Gastrocnemius medialis (tissue), 4 donors: ENCODE data around the gene AHCYL1. TPM values are rescaled to one million over a fixed set of nuclear protein-coding genes. Genes with fewer than 3 reads are reported as not detected.
A peak's percentile ranks its signal among the peaks of the same experiment; 100 is the strongest.

Experiments
- ATAC-seq, 2 donors: fragments of 150-250 bp; one replicate each; pipeline ENCODE4 v1.9.1; 2016
- DNase-seq, 2 donors: peaks; one replicate each; pipeline ENCODE4 v3.0.0-alpha.2; 2019
- H3K27ac ChIP-seq, 4 donors: fragments of 200-600 bp; sonication (generic); 1 replicate in 1 of 4; 2 replicates in 3 of 4; pipeline ENCODE4 v1.5.1; 2016 to 2018; ENCODE audit warnings: mild to moderate bottlenecking in 2 of 4, moderate library complexity in 1 of 4
- H3K27me3 ChIP-seq, 3 donors: fragments of 200-600 bp; sonication (generic) in 2 of 3; 1 replicate in 1 of 3; 2 replicates in 2 of 3; pipeline versions ENCODE4 v1.5.1 to v1.6.0; 2016 to 2019; ENCODE audit warnings: mild to moderate bottlenecking in 1 of 3, moderate library complexity in 1 of 3
- H3K36me3 ChIP-seq, 2 donors: fragments of 200-600 bp; sonication (generic) in 1 of 2; one replicate each; pipeline ENCODE4 v1.5.1; 2017 to 2018
- H3K4me1 ChIP-seq, 2 donors: fragments of 200-600 bp; sonication (generic) in 1 of 2; one replicate each; pipeline ENCODE4 v1.5.1; 2016 to 2017; ENCODE audit warnings: mild to moderate bottlenecking in 2 of 2
- H3K4me3 ChIP-seq, 4 donors: fragments of 200-600 bp; sonication (generic) in 3 of 4; 1 replicate in 1 of 4; 2 replicates in 3 of 4; pipeline ENCODE4 v1.5.1; 2016 to 2019; ENCODE audit warnings: mild to moderate bottlenecking in 2 of 4
- H3K9me3 ChIP-seq, 3 donors: fragments of 200-600 bp; sonication (generic) in 2 of 3; 1 replicate in 1 of 3; 2 replicates in 2 of 3; pipeline ENCODE4 v1.5.1; 2016 to 2019
- POLR2A ChIP-seq, 2 donors: fragments of 450-650 bp; IDR thresholded peaks; one replicate each; pipeline ENCODE4 v1.6.1; 2017; ENCODE audit warnings: antibody characterized with exemption in 2 of 2, mild to moderate bottlenecking in 2 of 2, moderate library complexity in 2 of 2
- in situ Hi-C, 4 donors: fragments of 200-750 bp; cut with MboI; loops; one replicate each; pipeline versions ENCODE4 v1.15.0 to v1.8.0; 2017; ENCODE audit warnings: low sequenced_read_pairs in 4 of 4
- intact Hi-C: fragments of 100-400 bp; cut with DNase I; formaldehyde crosslinking; loops from one replicate; pipeline ENCODE4 v1.15.1; 2023; ENCODE audit warnings: low total_unique reads
- total RNA-seq, 4 donors: library from RNA; depleted of rRNA; stranded (reverse); fragments of >200 nt; gene quantifications; one replicate each; pipeline versions ENCODE4 v1.1.0 to v1.2.3, GENCODE V29; 2016
- TF ChIP-seq, protein P1 (sequence below), 5 experiments: fragments of 450-650 bp in 3 of 5; fragments of 200-600 bp in 2 of 5; sonication (generic) in 2 of 5; IDR thresholded peaks in 4 of 5; conservative IDR thresholded peaks in 1 of 5; 1 replicate in 4 of 5; 2 replicates in 1 of 5; pipeline ENCODE4 v1.5.1; 2016 to 2019; ENCODE audit warnings: antibody characterized with exemption in 5 of 5, mild to moderate bottlenecking in 3 of 5, moderate library complexity in 3 of 5

The AHCYL1 gene
- total RNA-seq, 4 donors from 2014 or later: 42.3 to 109 (median 69.6) TPM

DNA sequence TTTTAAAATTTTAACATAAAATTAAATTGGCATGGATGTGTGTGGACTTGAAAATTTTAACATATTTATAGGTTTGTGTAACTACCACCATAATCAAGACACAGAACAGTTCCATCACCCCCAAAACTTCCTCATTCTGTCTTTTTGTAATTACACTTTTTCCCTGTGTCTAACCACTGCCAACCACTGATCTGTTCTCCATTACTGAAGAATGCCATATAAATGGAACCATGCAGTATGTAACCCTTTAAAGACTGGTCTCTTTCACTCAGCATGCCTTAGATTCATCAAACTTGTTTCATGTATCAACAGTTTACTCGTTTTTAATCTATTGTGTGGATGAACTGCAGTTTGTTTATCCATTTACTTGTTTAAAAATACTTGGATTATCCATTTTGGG, 13.0 kb upstream of the AHCYL1 start:
- no peak overlapping the region for H3K27ac ChIP-seq
- H3K9me3 ChIP-seq: no peaks in the 10 kb centered on the region
- in situ Hi-C loops (no loop called here), intact Hi-C loops (no loop called here)
- H3K4me3 ChIP-seq: no peak overlapping the region
- H3K27me3 ChIP-seq: no peaks in the 10 kb centered on the region
- H3K4me1 ChIP-seq: no peaks in the 10 kb centered on the region
- TF ChIP-seq, protein P1, sequence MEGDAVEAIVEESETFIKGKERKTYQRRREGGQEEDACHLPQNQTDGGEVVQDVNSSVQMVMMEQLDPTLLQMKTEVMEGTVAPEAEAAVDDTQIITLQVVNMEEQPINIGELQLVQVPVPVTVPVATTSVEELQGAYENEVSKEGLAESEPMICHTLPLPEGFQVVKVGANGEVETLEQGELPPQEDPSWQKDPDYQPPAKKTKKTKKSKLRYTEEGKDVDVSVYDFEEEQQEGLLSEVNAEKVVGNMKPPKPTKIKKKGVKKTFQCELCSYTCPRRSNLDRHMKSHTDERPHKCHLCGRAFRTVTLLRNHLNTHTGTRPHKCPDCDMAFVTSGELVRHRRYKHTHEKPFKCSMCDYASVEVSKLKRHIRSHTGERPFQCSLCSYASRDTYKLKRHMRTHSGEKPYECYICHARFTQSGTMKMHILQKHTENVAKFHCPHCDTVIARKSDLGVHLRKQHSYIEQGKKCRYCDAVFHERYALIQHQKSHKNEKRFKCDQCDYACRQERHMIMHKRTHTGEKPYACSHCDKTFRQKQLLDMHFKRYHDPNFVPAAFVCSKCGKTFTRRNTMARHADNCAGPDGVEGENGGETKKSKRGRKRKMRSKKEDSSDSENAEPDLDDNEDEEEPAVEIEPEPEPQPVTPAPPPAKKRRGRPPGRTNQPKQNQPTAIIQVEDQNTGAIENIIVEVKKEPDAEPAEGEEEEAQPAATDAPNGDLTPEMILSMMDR (IDR thresholded peaks at IDR 0.05 in 4 of 5, conservative IDR thresholded peaks at IDR 0.05 in 1 of 5): no peak
- TF ChIP-seq POLR2A (IDR thresholded peaks at IDR 0.05): no peak
- DNase-seq: no peak
- H3K36me3 ChIP-seq: no peaks in the 10 kb centered on the region
- no peak for ATAC-seq

DNA sequence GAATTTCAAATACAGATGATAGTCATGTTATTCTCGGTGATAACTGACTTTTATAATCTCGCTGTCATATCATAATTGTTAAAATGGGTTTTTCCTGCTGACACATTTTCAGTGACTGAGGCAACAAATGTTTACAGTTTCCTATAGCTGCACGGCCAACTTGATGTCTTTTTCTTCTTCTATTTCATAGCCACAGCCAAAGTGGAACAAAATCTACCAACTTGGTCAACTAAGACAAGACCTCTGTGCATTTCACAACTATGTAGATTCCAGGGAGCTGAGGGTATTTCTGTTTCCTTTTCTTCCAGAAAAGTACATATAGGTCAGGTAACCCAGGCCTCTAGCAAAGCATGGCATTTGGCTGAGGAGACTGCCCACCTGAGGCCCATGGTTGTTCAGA, 10.4 kb upstream of the AHCYL1 start:
- ATAC-seq: no peak
- H3K27ac ChIP-seq: no peak overlapping the region
- H3K36me3 ChIP-seq: no peaks in the 10 kb centered on the region
- TF ChIP-seq, protein P1 (IDR thresholded peaks at IDR 0.05 in 4 of 5, conservative IDR thresholded peaks at IDR 0.05 in 1 of 5): no peak
- TF ChIP-seq POLR2A (IDR thresholded peaks at IDR 0.05): no peak
- in situ Hi-C loops (no loop called here), intact Hi-C loops (no loop called here)
- H3K4me3 ChIP-seq: no peak overlapping the region
- no peak for DNase-seq
- no peaks in the 10 kb centered on the region for H3K27me3 ChIP-seq
- H3K9me3 ChIP-seq: no peaks in the 10 kb centered on the region
- peaks cover 3 to 6% of the 10 kb centered on the region in 2 donors for H3K4me1 ChIP-seq

- no peaks in the 10 kb centered on the region for H3K36me3 ChIP-seq
- no peak overlapping the region for H3K4me3 ChIP-seq
- H3K27ac ChIP-seq: no peak overlapping the region
- ATAC-seq: peak in 1 of 2 donors; percentile 44
- no peak for DNase-seq
- no peak for TF ChIP-seq POLR2A (IDR thresholded peaks at IDR 0.05)
- TF ChIP-seq, protein P1 (IDR thresholded peaks at IDR 0.05 in 4 of 5, conservative IDR thresholded peaks at IDR 0.05 in 1 of 5): no peak
- intact Hi-C loops: no loop called here
- no peaks in the 10 kb centered on the region for H3K9me3 ChIP-seq
- in situ Hi-C loops: loop anchor here in 1 of 4 donors (5.0 kb wide), 1 partner anchor 198 kb away; no protein-coding TSS in a partner anchor
- H3K4me1 ChIP-seq: peaks cover 11 to 14% of the 10 kb centered on the region in 2 donors
- H3K27me3 ChIP-seq: no peaks in the 10 kb centered on the region
Measured at GRCh38 chr1:109975718-109976117, 8.8 kb upstream of the AHCYL1 start.

DNA sequence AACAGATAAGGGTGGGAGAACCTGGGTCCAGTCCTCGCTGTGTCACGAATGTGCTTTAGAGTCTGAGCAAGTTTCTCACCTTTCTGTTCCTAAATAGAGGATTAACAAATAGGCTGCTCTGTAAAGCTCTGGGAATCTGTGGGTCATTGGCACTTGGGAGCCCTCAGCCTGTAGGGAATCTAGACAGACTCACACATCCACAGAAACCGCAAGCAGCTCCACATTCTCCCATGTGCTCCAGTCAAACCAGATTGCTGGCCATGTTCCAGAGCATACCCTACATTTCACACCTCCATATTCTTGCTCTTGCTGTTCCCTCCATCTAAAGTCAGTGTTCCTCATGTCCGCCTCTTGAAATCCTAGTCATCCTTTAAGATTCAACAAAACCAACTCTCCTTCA, 7.8 kb upstream of the AHCYL1 start:
- in situ Hi-C loops (loop anchor here in 1 of 4 donors (5.0 kb wide), 1 partner anchor 199 kb away; no protein-coding TSS in a partner anchor), intact Hi-C loops (no loop called here)
- TF ChIP-seq, protein P1 (IDR thresholded peaks at IDR 0.05 in 4 of 5, conservative IDR thresholded peaks at IDR 0.05 in 1 of 5): no peak
- TF ChIP-seq POLR2A (IDR thresholded peaks at IDR 0.05): no peak
- Histone ChIP-seq H3K36me3 (no peaks in the 10 kb centered on the region), H3K27ac (peak overlapping the region in 3 of 4 donors; percentile 24 to 43 (median 36)), H3K4me1 (peaks cover 14 to 19% of the 10 kb centered on the region in 2 donors), H3K9me3 (no peaks in the 10 kb centered on the region), H3K4me3 (no peak overlapping the region), H3K27me3 (no peaks in the 10 kb centered on the region)
- DNase-seq: no peak
- ATAC-seq: no peak

- Histone ChIP-seq H3K9me3 (no peaks in the 10 kb centered on the region), H3K4me3 (no peak overlapping the region), H3K36me3 (no peaks in the 10 kb centered on the region), H3K4me1 (peaks cover 14 to 19% of the 10 kb centered on the region in 2 donors), H3K27ac (peak overlapping the region in 3 of 4 donors; percentile 24 to 43 (median 36)), H3K27me3 (no peaks in the 10 kb centered on the region)
- DNase-seq (peak in 1 of 2 donors; percentile 50), ATAC-seq (peak; percentile 40 to 55)
- intact Hi-C loops (no loop called here), in situ Hi-C loops (loop anchor here in 1 of 4 donors (5.0 kb wide), 1 partner anchor 200 kb away; no protein-coding TSS in a partner anchor)
- TF ChIP-seq, protein P1 (IDR thresholded peaks at IDR 0.05 in 4 of 5, conservative IDR thresholded peaks at IDR 0.05 in 1 of 5): no peak
- no peak for TF ChIP-seq POLR2A (IDR thresholded peaks at IDR 0.05)
Measured at GRCh38 chr1:109977225-109977624, 7.3 kb upstream of the AHCYL1 start.
